Measurements from ENCODE around the gene ALCAM.

Gene ALCAM

GRCh38 chr3:105355408-105356061 is 11.2 kb upstream of the ALCAM start:
- H3K4me3 ChIP-seq (ENCODE audit: low read length), result no peak overlapping the region
- DNase-seq (ENCODE audit: low read depth), result no peak
- TF ChIP-seq, protein P1, sequence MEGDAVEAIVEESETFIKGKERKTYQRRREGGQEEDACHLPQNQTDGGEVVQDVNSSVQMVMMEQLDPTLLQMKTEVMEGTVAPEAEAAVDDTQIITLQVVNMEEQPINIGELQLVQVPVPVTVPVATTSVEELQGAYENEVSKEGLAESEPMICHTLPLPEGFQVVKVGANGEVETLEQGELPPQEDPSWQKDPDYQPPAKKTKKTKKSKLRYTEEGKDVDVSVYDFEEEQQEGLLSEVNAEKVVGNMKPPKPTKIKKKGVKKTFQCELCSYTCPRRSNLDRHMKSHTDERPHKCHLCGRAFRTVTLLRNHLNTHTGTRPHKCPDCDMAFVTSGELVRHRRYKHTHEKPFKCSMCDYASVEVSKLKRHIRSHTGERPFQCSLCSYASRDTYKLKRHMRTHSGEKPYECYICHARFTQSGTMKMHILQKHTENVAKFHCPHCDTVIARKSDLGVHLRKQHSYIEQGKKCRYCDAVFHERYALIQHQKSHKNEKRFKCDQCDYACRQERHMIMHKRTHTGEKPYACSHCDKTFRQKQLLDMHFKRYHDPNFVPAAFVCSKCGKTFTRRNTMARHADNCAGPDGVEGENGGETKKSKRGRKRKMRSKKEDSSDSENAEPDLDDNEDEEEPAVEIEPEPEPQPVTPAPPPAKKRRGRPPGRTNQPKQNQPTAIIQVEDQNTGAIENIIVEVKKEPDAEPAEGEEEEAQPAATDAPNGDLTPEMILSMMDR (conservative IDR thresholded peaks at IDR 0.05; ENCODE audit: low read depth, low read length), result no peak

- H3K4me3 ChIP-seq (ENCODE audit: low read length), result no peak overlapping the region
- no peak for DNase-seq (ENCODE audit: low read depth)
- TF ChIP-seq, protein P1 (conservative IDR thresholded peaks at IDR 0.05; ENCODE audit: low read depth, low read length), result no peak
Observed at GRCh38 chr3:105356396-105356795, 10.3 kb upstream of the ALCAM start.

- no peak overlapping the region for H3K4me3 ChIP-seq (ENCODE audit: low read length)
- TF ChIP-seq, protein P1 (conservative IDR thresholded peaks at IDR 0.05; ENCODE audit: low read depth, low read length), result no peak
- DNase-seq (ENCODE audit: low read depth), result no peak
Observed at GRCh38 chr3:105356988-105357387, 9.7 kb upstream of the ALCAM start.

DNA sequence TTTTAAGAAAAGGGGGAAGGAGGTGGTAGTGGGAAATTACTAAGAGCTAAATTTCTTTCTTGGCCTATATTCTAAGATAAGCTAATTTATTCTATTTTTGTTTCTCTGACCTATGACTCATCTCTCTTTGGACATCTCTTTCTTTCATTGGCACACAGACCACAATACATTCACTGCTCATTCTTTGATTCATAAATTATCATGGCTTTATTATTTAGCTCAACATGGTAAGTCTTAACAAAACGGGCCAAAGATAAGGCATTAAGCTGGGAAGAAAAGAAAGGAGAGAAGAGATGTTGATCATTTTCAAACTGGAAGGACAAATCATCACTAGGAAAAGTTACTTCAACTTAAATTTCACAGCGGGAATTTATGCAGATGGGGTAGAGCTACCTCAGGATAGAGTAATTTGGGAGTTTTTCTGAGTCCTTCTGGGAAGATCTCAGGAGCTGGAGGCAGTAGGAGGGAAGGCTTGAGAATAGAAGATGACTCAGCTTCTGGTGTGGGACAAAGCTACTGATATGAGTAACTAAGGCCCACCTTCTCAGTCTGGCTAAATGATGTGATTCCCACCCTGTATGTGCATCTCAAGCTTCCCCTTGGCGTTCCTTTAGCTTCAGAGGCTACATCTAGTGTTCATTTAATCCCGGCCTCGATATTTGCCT is 7.5 kb upstream of the ALCAM start:
- no peak for DNase-seq (ENCODE audit: low read depth)

DNA sequence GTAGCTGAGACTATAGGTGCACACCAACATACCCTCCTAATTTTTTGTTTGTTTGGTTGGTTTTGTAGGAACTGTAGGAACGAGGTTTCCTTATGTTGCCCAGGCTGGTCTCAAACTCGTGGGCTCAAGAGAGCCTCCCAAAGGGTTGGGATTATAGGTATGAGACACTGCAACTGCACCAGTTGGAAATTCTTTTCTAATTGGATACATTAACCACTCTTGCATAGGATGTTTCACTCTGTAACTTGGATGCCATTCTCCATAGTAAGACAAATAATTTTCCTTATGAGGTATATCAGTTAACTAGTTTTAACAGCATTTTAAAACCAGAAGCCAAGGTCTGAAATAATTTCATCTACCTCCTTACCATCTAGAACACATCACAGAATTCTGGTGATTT is 6.7 kb upstream of the ALCAM start:
- TF ChIP-seq, protein P1 (conservative IDR thresholded peaks at IDR 0.05; ENCODE audit: low read depth, low read length), result no peak
- no peak for DNase-seq (ENCODE audit: low read depth)
- H3K4me3 ChIP-seq (ENCODE audit: low read length), result no peak overlapping the region

More for the DNA sequence above, 7.5 kb upstream of the ALCAM start:
- no peak overlapping the region for H3K4me3 ChIP-seq (ENCODE audit: low read length)
- TF ChIP-seq, protein P1 (conservative IDR thresholded peaks at IDR 0.05; ENCODE audit: low read depth, low read length), result no peak

- H3K4me3 ChIP-seq (ENCODE audit: low read length), result no peak overlapping the region
- DNase-seq (ENCODE audit: low read depth), result no peak
- TF ChIP-seq, protein P1 (conservative IDR thresholded peaks at IDR 0.05; ENCODE audit: low read depth, low read length), result no peak
Observed at GRCh38 chr3:105362021-105362665, 4.6 kb upstream of the ALCAM start.

Data from retinal pigment epithelial cell (primary cell).